ENCODE results near the gene KIF5C. TPM values are rescaled to one million over a fixed set of nuclear protein-coding genes. Genes with fewer than 3 reads are reported as not detected.
A peak's percentile ranks its signal among the peaks of the same experiment; 100 is the strongest.
"Not testable (repeated sequence)": the region's sequence is repeated elsewhere in the genome, so short reads cannot be mapped to it uniquely, and the experiment has no call there.

KIF5C gene
- total RNA-seq, 3 donors from 2014 or later: 2.7 to 13.3 (median 6.2) TPM

DNA sequence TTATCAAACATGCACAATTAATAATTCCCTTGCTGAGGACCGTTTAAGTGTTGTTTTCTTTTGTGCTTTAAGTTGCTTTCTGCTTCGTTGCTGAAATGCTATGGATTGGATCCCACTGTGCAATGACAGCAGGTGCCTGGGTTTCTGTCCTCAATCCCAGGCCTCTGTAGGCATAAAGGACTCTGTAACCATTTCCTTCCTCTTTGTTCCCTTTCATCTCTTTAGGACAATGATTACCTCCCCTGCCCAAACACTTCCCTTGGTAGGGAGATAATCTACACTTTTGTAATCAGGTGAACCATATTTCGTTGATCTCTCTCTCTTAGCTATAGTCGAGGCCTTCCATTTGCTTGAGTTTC is 104.9 kb downstream of the KIF5C start:
- no peaks in the 10 kb centered on the region for H3K27me3 ChIP-seq
- H3K27ac ChIP-seq: peak overlapping the region in 1 of 2 donors; percentile 16
- H3K4me3 ChIP-seq: no peak overlapping the region
- H3K36me3 ChIP-seq: no peaks in the 10 kb centered on the region
- no peaks in the 10 kb centered on the region for H3K4me1 ChIP-seq
- DNase-seq (ENCODE audit: low spot score in 2 of 2): no peak
- intact Hi-C loops (cut with DNase I; ENCODE audit: low total_unique reads): no loop called here
- H3K9me3 ChIP-seq: no peaks in the 10 kb centered on the region
- TF ChIP-seq POLR2A (IDR thresholded peaks at IDR 0.05): no peak
- TF ChIP-seq, protein P1, sequence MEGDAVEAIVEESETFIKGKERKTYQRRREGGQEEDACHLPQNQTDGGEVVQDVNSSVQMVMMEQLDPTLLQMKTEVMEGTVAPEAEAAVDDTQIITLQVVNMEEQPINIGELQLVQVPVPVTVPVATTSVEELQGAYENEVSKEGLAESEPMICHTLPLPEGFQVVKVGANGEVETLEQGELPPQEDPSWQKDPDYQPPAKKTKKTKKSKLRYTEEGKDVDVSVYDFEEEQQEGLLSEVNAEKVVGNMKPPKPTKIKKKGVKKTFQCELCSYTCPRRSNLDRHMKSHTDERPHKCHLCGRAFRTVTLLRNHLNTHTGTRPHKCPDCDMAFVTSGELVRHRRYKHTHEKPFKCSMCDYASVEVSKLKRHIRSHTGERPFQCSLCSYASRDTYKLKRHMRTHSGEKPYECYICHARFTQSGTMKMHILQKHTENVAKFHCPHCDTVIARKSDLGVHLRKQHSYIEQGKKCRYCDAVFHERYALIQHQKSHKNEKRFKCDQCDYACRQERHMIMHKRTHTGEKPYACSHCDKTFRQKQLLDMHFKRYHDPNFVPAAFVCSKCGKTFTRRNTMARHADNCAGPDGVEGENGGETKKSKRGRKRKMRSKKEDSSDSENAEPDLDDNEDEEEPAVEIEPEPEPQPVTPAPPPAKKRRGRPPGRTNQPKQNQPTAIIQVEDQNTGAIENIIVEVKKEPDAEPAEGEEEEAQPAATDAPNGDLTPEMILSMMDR (IDR thresholded peaks at IDR 0.05): no peak
- no peak for TF ChIP-seq POLR2AphosphoS5 (IDR thresholded peaks at IDR 0.05)

DNA sequence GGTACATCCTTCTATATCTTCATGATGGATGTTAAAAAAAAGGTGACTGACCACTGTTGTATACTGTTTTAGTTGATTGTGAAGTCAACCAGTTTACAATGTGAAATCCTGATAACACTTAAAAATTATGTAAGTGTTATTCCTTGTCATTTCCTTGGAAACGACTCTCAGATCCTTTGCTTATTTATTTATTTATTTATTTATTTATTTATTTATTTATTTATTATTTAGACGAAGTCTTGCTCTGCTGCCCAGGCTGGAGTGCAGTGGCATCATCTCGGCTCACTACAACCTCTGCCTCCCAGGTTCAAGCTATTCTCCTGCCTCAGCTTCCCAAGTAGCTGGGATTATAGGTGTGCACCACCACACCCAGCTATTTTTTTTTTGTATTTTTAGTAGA is 105.5 kb downstream of the KIF5C start:
- H3K27ac ChIP-seq; H3K4me1 ChIP-seq; H3K36me3 ChIP-seq; H3K4me3 ChIP-seq; DNase-seq (ENCODE audit: low spot score in 2 of 2); H3K27me3 ChIP-seq; intact Hi-C loops (cut with DNase I; ENCODE audit: low total_unique reads); H3K9me3 ChIP-seq: not testable (repeated sequence)

DNA sequence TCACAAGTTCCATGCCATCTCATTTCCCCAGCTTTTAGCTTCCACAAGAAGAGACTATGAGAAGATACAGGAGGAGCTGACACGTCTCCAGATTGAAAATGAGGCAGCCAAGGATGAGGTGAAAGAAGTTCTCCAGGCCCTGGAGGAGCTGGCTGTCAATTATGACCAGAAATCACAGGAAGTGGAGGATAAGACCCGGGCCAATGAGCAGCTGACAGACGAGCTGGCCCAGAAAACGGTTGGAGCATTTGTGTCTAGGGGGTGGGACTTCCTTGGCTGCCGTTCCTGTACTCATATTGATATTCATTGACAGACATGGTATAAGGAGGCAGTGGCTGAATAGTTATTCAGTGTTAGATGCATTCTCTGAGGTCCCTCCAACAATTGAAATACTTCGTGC is 106.3 kb downstream of the KIF5C start:
- Histone ChIP-seq H3K4me3 (no peak overlapping the region), H3K27me3 (no peaks in the 10 kb centered on the region), H3K4me1 (no peaks in the 10 kb centered on the region), H3K9me3 (no peaks in the 10 kb centered on the region), H3K27ac (no peak overlapping the region), H3K36me3 (no peaks in the 10 kb centered on the region)
- TF ChIP-seq POLR2AphosphoS5 (IDR thresholded peaks at IDR 0.05): no peak
- TF ChIP-seq POLR2A (IDR thresholded peaks at IDR 0.05): no peak
- TF ChIP-seq, protein P1 (IDR thresholded peaks at IDR 0.05): no peak
- no peak for DNase-seq (ENCODE audit: low spot score in 2 of 2)
- intact Hi-C loops (cut with DNase I; ENCODE audit: low total_unique reads): no loop called here

DNA sequence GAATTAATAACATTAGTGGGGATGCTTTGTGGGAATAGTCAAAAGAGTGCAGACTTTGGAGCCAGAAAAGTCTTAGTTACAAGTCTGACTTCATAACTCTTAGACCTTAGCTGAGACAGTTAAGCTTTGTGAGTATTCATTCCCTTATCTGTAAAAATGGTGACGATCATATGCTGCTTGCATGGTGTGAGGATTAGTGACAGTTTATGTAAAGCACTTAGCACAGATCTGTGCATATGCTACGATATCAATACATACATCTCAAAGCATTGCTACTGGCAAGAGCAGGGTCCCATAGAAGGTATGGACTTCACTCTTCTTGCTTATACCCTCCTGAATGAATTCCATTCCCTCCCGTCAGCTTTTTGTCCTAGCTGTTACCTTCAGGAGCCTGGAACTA is 106.8 kb downstream of the KIF5C start:
- no peaks in the 10 kb centered on the region for H3K4me1 ChIP-seq
- no peaks in the 10 kb centered on the region for H3K9me3 ChIP-seq
- no peak for TF ChIP-seq POLR2AphosphoS5 (IDR thresholded peaks at IDR 0.05)
- TF ChIP-seq POLR2A (IDR thresholded peaks at IDR 0.05): no peak
- TF ChIP-seq, protein P1 (IDR thresholded peaks at IDR 0.05): no peak
- DNase-seq (ENCODE audit: low spot score in 2 of 2): no peak
- intact Hi-C loops (cut with DNase I; ENCODE audit: low total_unique reads): no loop called here
- H3K36me3 ChIP-seq: no peaks in the 10 kb centered on the region
- H3K27ac ChIP-seq: no peak overlapping the region
- no peak overlapping the region for H3K4me3 ChIP-seq
- H3K27me3 ChIP-seq: no peaks in the 10 kb centered on the region

DNA sequence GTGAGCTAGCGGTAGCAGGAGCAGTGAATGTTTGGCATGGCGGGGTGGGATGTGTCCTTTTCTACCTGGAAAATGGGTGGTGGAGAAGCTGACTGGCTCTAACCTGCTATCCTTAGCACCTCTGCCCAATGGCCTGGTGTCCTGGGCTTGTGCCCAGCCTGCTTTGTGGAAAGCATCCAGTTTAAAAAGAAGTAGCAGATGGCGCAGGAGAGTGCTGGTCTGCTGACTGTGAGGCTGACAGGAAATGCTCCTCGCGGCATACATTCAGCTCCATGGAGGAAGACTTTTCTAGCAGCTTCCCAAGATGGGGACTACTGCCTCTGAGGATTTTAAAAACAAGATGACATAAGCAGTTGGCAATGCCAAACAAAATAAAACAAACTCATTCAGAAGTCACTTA is 107.3 kb downstream of the KIF5C start:
- Histone ChIP-seq H3K36me3 (no peaks in the 10 kb centered on the region), H3K9me3 (no peaks in the 10 kb centered on the region), H3K27me3 (no peaks in the 10 kb centered on the region), H3K4me1 (no peaks in the 10 kb centered on the region), H3K4me3 (no peak overlapping the region), H3K27ac (no peak overlapping the region)
- intact Hi-C loops (cut with DNase I; ENCODE audit: low total_unique reads): no loop called here
- TF ChIP-seq POLR2AphosphoS5 (IDR thresholded peaks at IDR 0.05) (no peak), POLR2A (IDR thresholded peaks at IDR 0.05) (no peak)
- TF ChIP-seq, protein P1 (IDR thresholded peaks at IDR 0.05): no peak
- no peak for DNase-seq (ENCODE audit: low spot score in 2 of 2)

DNA sequence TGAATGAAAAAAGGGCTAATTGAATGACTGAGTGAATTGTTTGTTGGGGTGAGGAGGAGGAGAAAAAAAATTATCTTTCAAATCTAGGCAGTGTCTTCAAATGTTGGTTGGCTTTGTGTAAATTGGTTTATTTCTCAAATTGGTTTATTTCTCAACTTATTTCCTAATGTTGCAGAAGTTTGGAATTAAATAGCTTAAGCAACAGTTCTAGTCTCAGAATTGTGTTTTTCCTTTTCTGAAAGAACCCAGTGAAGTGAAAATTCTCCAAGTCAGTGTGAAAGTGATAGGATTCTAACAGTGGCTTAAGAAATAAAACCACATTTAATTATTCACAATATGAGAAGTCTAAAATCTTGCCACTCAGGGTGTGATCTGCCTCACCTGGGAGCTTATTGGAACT is 108.9 kb downstream of the KIF5C start:
- no peaks in the 10 kb centered on the region for H3K4me1 ChIP-seq
- intact Hi-C loops (cut with DNase I; ENCODE audit: low total_unique reads): no loop called here
- no peak for DNase-seq (ENCODE audit: low spot score in 2 of 2)
- no peak overlapping the region for H3K27ac ChIP-seq
- H3K36me3 ChIP-seq: no peaks in the 10 kb centered on the region
- H3K4me3 ChIP-seq: no peak overlapping the region
- no peaks in the 10 kb centered on the region for H3K27me3 ChIP-seq
- H3K9me3 ChIP-seq: no peaks in the 10 kb centered on the region
- TF ChIP-seq, protein P1 (IDR thresholded peaks at IDR 0.05): no peak
- TF ChIP-seq POLR2AphosphoS5 (IDR thresholded peaks at IDR 0.05) (no peak), POLR2A (IDR thresholded peaks at IDR 0.05) (no peak)

Measured in breast epithelium (tissue), 4 donors.